NCI-H1417 (cell line): ENCODE data around the gene SOCS6.
"Not testable (repeated sequence)": the region's sequence is repeated elsewhere in the genome, so short reads cannot be mapped to it uniquely, and the experiment has no call there.

Experiments
- DNase-seq, 3 experiments: peaks; one replicate each; lab custom pipeline; 2025; lab: John Stamatoyannopoulos, UW

The SOCS6 gene

GRCh38 chr18:70288851-70289328 lies at the start of gene SOCS6:
SOCS6 (plus strand) TSS chr18:70289045; CDS start chr18:70324669, 35,624 bp downstream.
- peak; percentile 35 to 96 (median 82) for DNase-seq

GRCh38 chr18:70243131-70243929 lies 45.5 kb upstream of the SOCS6 start:
- DNase-seq = no peak

GRCh38 chr18:70246061-70246466 lies 42.8 kb upstream of the SOCS6 start:
- DNase-seq = no peak

DNA sequence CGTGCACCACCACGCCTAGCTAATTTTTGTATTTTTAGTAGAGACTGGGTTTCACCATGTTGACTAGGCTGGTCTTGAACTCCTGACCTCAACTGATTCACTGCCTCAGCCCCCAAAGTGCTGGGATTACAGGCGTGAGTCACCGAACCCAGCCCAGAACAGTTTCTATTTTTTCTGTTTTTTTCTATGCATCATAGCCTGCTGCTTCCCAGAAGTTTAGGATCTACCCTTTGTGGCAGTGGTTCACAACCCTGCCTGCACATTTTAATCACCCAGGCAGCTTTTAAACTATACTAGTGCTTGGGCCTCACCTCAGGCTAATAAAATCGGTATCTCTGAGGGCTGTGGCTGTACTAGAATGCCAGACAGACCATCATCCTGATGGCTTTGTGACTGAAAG lies 39.7 kb upstream of the SOCS6 start:
- DNase-seq = no peak

GRCh38 chr18:70249861-70250260 lies 39.0 kb upstream of the SOCS6 start:
- not testable (repeated sequence) for DNase-seq

GRCh38 chr18:70250781-70251180 lies 38.1 kb upstream of the SOCS6 start:
- no peak for DNase-seq

DNA sequence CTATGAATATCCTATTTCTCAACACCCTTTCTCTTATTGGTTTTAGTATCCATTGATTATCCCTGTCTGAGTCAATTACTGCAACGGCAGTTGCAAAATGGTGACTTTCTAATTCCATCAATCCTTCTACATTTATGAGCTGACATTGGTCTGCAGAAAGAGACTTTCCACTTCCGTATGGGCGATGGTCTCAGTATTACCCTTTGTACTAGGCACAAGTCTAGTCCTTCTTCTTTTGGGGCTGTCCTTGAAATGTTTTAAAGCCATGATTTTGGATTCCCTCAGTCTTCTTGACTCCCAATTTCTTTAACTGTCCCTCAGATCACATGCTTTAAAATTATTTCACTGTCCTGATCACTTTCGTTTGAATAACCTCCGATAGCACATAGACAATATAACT lies 32.7 kb upstream of the SOCS6 start:
- no peak for DNase-seq

GRCh38 chr18:70256994-70257393 lies 31.9 kb upstream of the SOCS6 start:
- DNase-seq = no peak

DNA sequence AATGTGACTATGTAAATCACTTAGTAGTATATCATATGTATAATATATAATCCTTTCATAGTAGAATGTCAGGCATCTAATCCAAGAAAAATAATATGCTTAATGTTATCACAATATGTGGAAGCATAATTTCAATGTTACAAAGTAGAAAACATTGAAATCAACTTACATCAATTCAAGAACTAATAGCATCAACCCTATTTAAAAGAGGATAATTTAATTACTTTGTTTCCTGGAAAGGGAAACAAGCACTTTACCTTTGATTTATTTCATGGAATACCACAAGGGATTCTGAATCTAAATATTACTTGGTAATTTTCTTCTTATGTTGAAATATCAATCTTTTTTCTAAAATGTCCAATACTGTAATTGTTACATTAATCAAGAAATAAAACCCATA lies 30.6 kb upstream of the SOCS6 start:
- DNase-seq = no peak

GRCh38 chr18:70260683-70261082 lies 28.2 kb upstream of the SOCS6 start:
- no peak for DNase-seq

- DNase-seq = no peak
Observed at GRCh38 chr18:70261141-70261788, 27.6 kb upstream of the SOCS6 start.

DNA sequence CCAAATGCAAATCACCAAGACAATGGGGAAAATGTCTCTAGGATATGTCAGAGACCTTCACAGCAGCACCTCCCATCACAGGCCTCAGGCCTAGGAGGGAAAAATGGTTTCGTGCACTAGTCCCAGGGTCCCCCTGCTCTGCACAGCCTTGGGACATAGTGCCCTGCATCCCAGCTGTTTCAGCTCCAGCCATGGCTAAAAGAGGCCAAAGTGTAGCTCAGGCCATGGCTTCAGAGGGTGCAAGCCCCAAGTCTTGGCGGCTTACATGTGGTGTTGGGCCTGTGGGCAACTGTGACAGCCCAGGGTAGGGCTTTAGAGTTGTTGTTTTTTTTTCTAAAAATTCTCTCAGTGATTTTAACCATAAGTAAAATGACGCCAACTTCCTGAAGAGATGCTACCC lies 25.5 kb upstream of the SOCS6 start:
- no peak for DNase-seq

DNA sequence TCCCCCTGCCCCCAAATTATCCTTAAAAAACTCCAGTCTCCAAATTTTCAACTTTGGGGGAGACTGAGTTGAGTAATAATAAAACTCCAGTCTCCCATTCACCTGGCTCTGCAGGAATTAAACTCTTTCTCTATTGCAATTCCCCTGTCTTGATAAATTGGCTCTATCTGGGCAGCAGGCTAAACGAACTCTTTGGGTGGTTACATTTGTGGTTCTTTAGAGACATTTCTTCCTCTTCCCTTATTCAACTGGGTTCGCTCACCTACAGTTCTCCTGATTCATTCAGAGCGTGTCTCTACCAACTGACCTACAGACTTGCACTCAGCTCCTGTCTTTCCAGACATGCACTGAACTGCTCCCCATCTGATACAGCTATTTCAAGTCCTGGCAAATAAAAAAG lies 17.1 kb upstream of the SOCS6 start:
- no peak for DNase-seq

GRCh38 chr18:70273021-70273420 lies 15.8 kb upstream of the SOCS6 start:
- DNase-seq = no peak

DNA sequence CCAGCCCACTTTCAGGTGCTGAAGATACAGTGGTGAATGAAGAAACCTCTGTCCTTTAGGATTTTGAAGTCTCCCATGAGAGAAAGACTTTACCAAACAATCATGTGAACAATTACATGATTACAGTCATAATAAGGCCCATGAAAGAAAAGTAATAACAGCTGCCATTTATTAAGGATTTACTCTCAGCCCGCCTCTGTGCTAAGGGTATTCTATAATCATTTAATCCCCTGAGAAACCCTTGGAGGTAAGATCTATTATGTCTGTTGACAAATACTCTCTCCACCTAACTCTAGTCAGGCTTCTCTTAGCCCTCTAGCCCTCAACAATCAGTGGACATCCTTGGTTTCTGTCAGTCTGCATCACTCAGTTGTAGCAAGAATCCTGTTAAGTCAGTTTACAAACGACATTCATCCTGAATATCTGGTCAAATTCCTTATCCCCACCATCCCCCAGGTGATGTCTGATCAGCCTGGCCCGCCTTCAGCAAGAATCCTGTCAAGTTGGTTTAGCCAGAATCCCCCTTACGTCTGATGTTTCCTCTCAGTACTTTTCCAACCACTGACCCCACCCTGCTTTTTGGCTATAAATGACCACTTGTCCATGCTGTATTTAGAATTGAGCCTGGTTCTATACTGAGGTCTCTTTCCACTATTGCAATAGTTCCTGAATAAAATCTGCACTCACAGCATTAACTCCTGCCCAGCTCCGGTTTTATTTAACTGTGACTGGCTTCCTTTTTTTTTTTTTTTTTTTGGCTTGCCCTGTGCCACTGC lies 12.2 kb upstream of the SOCS6 start:
- peak in 1 of 3 experiments; percentile 33 for DNase-seq

DNA sequence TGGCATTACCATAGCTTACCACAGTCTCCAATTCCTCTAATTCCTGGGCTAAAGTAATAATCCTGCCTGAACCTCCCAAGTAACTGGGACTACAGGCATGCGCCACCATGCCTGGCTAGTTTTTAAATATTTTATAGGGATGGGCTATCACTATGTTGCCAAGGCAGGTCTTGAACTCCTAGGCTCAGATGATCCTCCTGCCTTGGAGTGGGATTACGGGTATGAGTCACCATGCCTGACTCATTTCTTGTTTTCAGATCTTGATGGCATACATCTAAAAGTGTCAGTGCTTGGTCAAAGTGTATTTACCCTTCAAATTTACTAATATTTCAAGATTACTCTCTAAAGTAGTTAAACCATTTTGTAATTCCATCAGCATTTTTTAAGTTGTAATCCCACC lies 9.4 kb upstream of the SOCS6 start:
- DNase-seq = no peak

DNA sequence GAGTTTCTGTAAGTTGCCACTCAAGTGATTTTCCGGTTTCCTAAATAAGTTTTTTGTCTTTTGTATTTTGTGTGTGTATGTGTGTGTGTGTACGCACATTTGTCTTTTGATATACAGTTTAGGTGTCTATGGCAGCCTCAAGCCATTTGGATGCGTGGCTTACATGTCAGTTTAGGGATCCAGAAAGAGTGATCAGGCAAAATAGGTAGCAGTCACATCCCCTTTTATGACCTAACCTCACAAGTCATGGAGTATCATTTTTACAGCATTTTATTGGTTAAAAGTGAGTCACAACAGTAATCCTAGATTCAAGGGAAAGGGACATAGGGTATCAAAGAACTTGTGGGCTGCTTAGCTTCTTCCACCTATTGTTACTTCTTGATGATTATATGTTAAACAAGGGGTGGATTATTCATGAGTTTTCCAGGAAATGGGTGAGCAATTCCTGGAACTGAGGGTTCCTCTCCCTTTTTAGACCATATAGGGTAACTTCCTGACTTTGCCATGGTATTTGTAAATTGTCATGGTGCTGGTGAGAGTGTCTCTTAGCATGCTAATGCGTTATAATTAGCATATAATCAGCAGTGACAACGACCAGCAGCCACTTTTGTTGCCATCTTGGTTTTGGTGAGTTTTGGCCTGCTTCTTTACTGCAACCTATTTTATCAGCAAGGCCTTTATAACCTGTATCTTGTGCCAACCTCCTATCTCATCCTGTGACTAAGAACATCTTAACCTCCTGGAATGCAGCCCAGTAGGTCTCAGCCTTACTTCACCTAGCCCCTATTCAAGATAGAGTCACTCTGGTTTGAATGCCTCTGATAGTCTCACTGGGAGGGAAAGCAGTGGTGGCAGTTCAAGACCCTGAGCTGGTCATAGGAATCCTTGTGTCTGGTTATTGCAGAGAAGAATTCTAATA lies 8.6 kb upstream of the SOCS6 start:
- no peak for DNase-seq

GRCh38 chr18:70284976-70285620 lies 3.7 kb upstream of the SOCS6 start:
- DNase-seq = no peak

GRCh38 chr18:70287731-70288130 lies 1.1 kb upstream of the SOCS6 start:
- no peak for DNase-seq

GRCh38 chr18:70288171-70288850 lies 534 bp upstream of the SOCS6 start:
- peak in 2 of 3 experiments; percentile 1 to 68 for DNase-seq
